SK-N-MC (cell line): ENCODE data around the gene PLEKHO2.

Experiments used
- EZH2 ChIP-seq: fragments of 200-600 bp; sonication (generic); IDR thresholded peaks from one replicate; pipeline ENCODE4 v1.6.1; 2017; ENCODE audit warnings: antibody characterized with exemption
- FOXP2 ChIP-seq: optimal IDR thresholded peaks from 2 replicates; pipeline ENCODE3; 2011; ENCODE audit warnings: mild to moderate bottlenecking, moderate library complexity; ENCODE audit not compliant: insufficient read depth; ENCODE audit errors: extremely low read length, control extremely low read depth
- POLR2AphosphoS5 ChIP-seq: IDR thresholded peaks from 2 replicates; pipeline ENCODE4 v1.6.1; 2012; ENCODE audit warnings: mild to moderate bottlenecking, low read depth, low read length, borderline replicate concordance

DNA sequence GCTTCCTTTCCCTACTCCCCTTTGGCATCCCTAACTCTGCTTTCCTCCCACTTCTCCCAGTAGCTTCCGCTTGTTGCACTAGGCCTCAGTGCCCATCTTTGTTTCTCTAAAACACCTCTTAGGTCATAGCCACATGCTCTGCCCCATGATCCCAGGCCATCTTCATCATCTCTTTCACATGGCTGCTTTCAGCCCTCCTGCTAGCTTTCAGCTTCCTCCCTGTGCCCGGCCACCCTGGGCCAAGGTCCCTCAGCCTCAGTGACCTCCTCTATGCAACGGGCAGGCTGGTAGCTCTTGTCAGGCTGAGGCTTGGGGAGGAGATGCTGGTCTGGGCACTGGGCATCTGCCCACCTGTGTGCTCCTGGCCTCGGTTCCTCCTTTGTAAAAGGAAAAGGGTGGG, 2.3 kb downstream of the PLEKHO2 start:
- TF ChIP-seq POLR2AphosphoS5 (no peak), EZH2 (no peak), FOXP2 (no peak)
